H1 (cell line): ENCODE results near the gene RASSF5. TPM values are rescaled to one million over a fixed set of nuclear protein-coding genes. Genes with fewer than 3 reads are reported as not detected.

Experiments used
- CTCF ChIA-PET: fragments of 300-600 bp; sonication (Branson Sonifier 250); formaldehyde crosslinking; loops from one replicate; lab custom pipeline; 2021; ENCODE audit not compliant: partially characterized antibody; lab: Charles Lee
- POLR2A ChIA-PET: fragments of 300-600 bp; sonication (Branson Sonifier 250); formaldehyde crosslinking; loops from one replicate; lab custom pipeline; 2021; ENCODE audit warnings: inconsistent platforms; ENCODE audit not compliant: partially characterized antibody; lab: Charles Lee
- DNase-seq, 2 experiments: peaks; one replicate each; pipeline versions ENCODE4 v3.0.0 to v3.0.0-alpha.2; 2010 to 2022; ENCODE audit warnings: low spot score in 2 of 2, low read depth in 1 of 2, mixed read lengths in 1 of 2
- FAIRE-seq: peaks from 2 replicates; lab custom pipeline; 2011; peaks lifted over from hg19 to GRCh38; lab: Jason Lieb, UNC
- H2AFZ ChIP-seq: 2 replicates; pipeline ENCODE4 v1.8.1; 2012; ENCODE audit warnings: low read length, inconsistent platforms
- H2AK5ac ChIP-seq: 2 replicates; pipeline ENCODE4 v1.6.1; 2013; ENCODE audit warnings: low read depth, low read length
- H2BK120ac ChIP-seq: replicated peaks from 2 replicates; pipeline ENCODE3; 2013; ENCODE audit warnings: low read depth, low read length, inconsistent platforms
- H2BK12ac ChIP-seq: 2 replicates; pipeline ENCODE4 v1.6.1; 2013; ENCODE audit warnings: low read depth, low read length
- H2BK15ac ChIP-seq: 2 replicates; pipeline ENCODE4 v1.6.1; 2013; ENCODE audit warnings: low read length
- H2BK20ac ChIP-seq: 2 replicates; pipeline ENCODE4 v1.6.1; 2013; ENCODE audit warnings: low read length
- H2BK5ac ChIP-seq: 2 replicates; pipeline ENCODE4 v1.6.1; 2013; ENCODE audit warnings: low read depth, low read length
- H3K14ac ChIP-seq: 2 replicates; pipeline ENCODE4 v1.6.1; 2013; ENCODE audit warnings: inconsistent platforms; ENCODE audit not compliant: insufficient read length
- H3K18ac ChIP-seq: 2 replicates; pipeline ENCODE4 v1.6.1; 2013; ENCODE audit warnings: low read length; ENCODE audit errors: extremely low read depth
- H3K23ac ChIP-seq: 2 replicates; pipeline ENCODE4 v1.6.1; 2013; ENCODE audit warnings: inconsistent platforms; ENCODE audit not compliant: insufficient read length
- H3K23me2 ChIP-seq: 2 replicates; pipeline ENCODE4 v1.6.1; 2013; ENCODE audit warnings: low read depth, low read length
- H3K27ac ChIP-seq: 2 replicates; pipeline ENCODE4 v1.6.1; 2011; ENCODE audit warnings: low read depth, low read length, inconsistent platforms
- H3K27me3 ChIP-seq, 4 experiments: replicated peaks in 1 of 4; 1 replicate in 1 of 4; 2 replicates in 3 of 4; pipeline versions ENCODE4 v1.6.1 to v1.8.1; 2011 to 2013; ENCODE audit warnings: low read length in 3 of 4, mild to moderate bottlenecking in 3 of 4, inconsistent platforms in 2 of 4, mixed read lengths in 2 of 4, moderate library complexity in 1 of 4; ENCODE audit not compliant: control insufficient read depth in 3 of 4, insufficient read depth in 3 of 4; ENCODE audit errors: extremely low read depth in 1 of 4
- H3K36me3 ChIP-seq, 4 experiments: 2 replicates each; pipeline versions ENCODE4 v1.6.1 to v1.8.1; 2011 to 2013; ENCODE audit warnings: mild to moderate bottlenecking in 4 of 4, low read length in 3 of 4, moderate library complexity in 2 of 4, control low read depth in 1 of 4, inconsistent platforms in 1 of 4; ENCODE audit not compliant: insufficient read depth in 4 of 4, control insufficient read depth in 2 of 4
- H3K4ac ChIP-seq: replicated peaks from 2 replicates; pipeline ENCODE3; 2013; ENCODE audit warnings: low read length, low read depth, mixed read lengths, inconsistent platforms; ENCODE audit not compliant: insufficient read length
- H3K4me1 ChIP-seq, 4 experiments: replicated peaks in 1 of 4; 1 replicate in 1 of 4; 2 replicates in 3 of 4; pipeline versions ENCODE4 v1.6.1 to v1.8.1; 2011 to 2013; ENCODE audit warnings: low read length in 3 of 4, inconsistent platforms in 2 of 4, mixed read lengths in 1 of 4; ENCODE audit not compliant: insufficient read depth in 4 of 4, control insufficient read depth in 3 of 4
- H3K4me2 ChIP-seq, 2 experiments: 2 replicates each; pipeline versions ENCODE4 v1.6.1 to v1.8.1; 2011 to 2013; ENCODE audit warnings: low read depth in 2 of 2, low read length in 2 of 2, control low read depth in 1 of 2, inconsistent platforms in 1 of 2, mild to moderate bottlenecking in 1 of 2; ENCODE audit not compliant: insufficient read depth in 1 of 2
- H3K4me3 ChIP-seq, 4 experiments: fragments of 200-600, 300-600 bp in 1 of 4; sonication (generic), shearing (Covaris generic), sonication (Bioruptor Twin) in 1 of 4; 2 replicates each; pipeline versions ENCODE4 v1.5.1 to v1.8.1; 2011 to 2016; ENCODE audit warnings: low read length in 4 of 4, low read depth in 3 of 4, control low read depth in 2 of 4, inconsistent platforms in 2 of 4, mild to moderate bottlenecking in 2 of 4, mixed read lengths in 1 of 4, moderate library complexity in 1 of 4; ENCODE audit not compliant: insufficient read depth in 2 of 4; ENCODE audit errors: extremely low read depth in 1 of 4
- H3K56ac ChIP-seq: replicated peaks from 2 replicates; pipeline ENCODE3; 2013; ENCODE audit warnings: low read depth, mild to moderate bottlenecking, mixed read lengths, low read length, inconsistent platforms; ENCODE audit not compliant: insufficient read length
- H3K79me1 ChIP-seq: 2 replicates; pipeline ENCODE4 v1.6.1; 2013; ENCODE audit warnings: low read depth, low read length, control low read depth
- H3K79me2 ChIP-seq, 2 experiments: 2 replicates each; pipeline versions ENCODE4 v1.6.1 to v1.8.1; 2012 to 2013; ENCODE audit warnings: low read length in 2 of 2, mild to moderate bottlenecking in 2 of 2, inconsistent platforms in 1 of 2; ENCODE audit not compliant: insufficient read depth in 2 of 2, control insufficient read depth in 1 of 2
- H3K9ac ChIP-seq, 4 experiments: replicated peaks in 1 of 4; 1 replicate in 1 of 4; 2 replicates in 3 of 4; pipeline versions ENCODE4 v1.6.1 to v1.8.1; 2011 to 2013; ENCODE audit warnings: low read depth in 3 of 4, low read length in 3 of 4, control low read depth in 2 of 4, mild to moderate bottlenecking in 2 of 4, moderate library complexity in 2 of 4, inconsistent platforms in 1 of 4; ENCODE audit errors: extremely low read depth in 1 of 4
- H3K9me3 ChIP-seq, 2 experiments: 2 replicates each; pipeline versions ENCODE4 v1.6.1 to v1.8.1; 2012 to 2013; ENCODE audit warnings: mild to moderate bottlenecking in 2 of 2, moderate library complexity in 2 of 2, control low read depth in 1 of 2, inconsistent platforms in 1 of 2, low read depth in 1 of 2, low read length in 1 of 2, mixed read lengths in 1 of 2; ENCODE audit not compliant: insufficient read depth in 2 of 2
- H4K20me1 ChIP-seq, 2 experiments: replicated peaks in 1 of 2; 2 replicates each; pipeline versions ENCODE3 to v1.8.1; 2011 to 2013; ENCODE audit warnings: inconsistent platforms in 2 of 2, low read length in 2 of 2, mild to moderate bottlenecking in 1 of 2; ENCODE audit not compliant: insufficient read depth in 2 of 2, control insufficient read depth in 1 of 2
- H4K5ac ChIP-seq: 2 replicates; pipeline ENCODE4 v1.6.1; 2013; ENCODE audit warnings: low read length, low read depth, mixed read lengths, inconsistent platforms; ENCODE audit not compliant: insufficient read length
- H4K8ac ChIP-seq: 2 replicates; pipeline ENCODE4 v1.8.0; 2013; ENCODE audit warnings: mild to moderate bottlenecking, moderate library complexity, low read length, inconsistent platforms; ENCODE audit not compliant: insufficient read depth; ENCODE audit errors: extremely low read depth
- H4K91ac ChIP-seq: replicated peaks from 2 replicates; pipeline ENCODE3; 2013; ENCODE audit warnings: low read length, mixed read lengths, inconsistent platforms; ENCODE audit not compliant: insufficient read length
- JUN ChIP-seq: IDR thresholded peaks from 2 replicates; pipeline ENCODE4 v1.6.1; 2011; ENCODE audit warnings: low read depth, mild to moderate bottlenecking, improper control_type of control experiment, low read length
- KDM5A ChIP-seq: fragments of 200-600 bp; IDR thresholded peaks from 2 replicates; pipeline ENCODE4 v1.7.1; 2012; ENCODE audit warnings: mild to moderate bottlenecking, low read length, inconsistent platforms, mixed read lengths
- RAD21 ChIP-seq, 2 experiments: IDR thresholded peaks in 1 of 2; conservative IDR thresholded peaks in 1 of 2; 2 replicates each; pipeline ENCODE4 v1.6.1; 2011; ENCODE audit warnings: low read depth in 2 of 2, low read length in 2 of 2, improper control_type of control experiment in 1 of 2, inconsistent platforms in 1 of 2, mild to moderate bottlenecking in 1 of 2, moderate library complexity in 1 of 2
- RFX5 ChIP-seq: IDR thresholded peaks from 2 replicates; pipeline ENCODE4 v1.6.1; 2011; ENCODE audit warnings: low read depth, low read length, improper control_type of control experiment, borderline replicate concordance
- SAP30 ChIP-seq: fragments of 300-600 bp; sonication (generic); IDR thresholded peaks from 2 replicates; pipeline ENCODE4 v1.7.1; 2012; ENCODE audit warnings: low read length, moderate library complexity, mild to moderate bottlenecking, inconsistent platforms; ENCODE audit not compliant: insufficient read depth, insufficient replicate concordance
- SIX5 ChIP-seq: IDR thresholded peaks from 2 replicates; pipeline ENCODE4 v1.6.1; 2011; ENCODE audit warnings: mild to moderate bottlenecking, low read depth, low read length
- SP4 ChIP-seq: IDR thresholded peaks from 2 replicates; pipeline ENCODE4 v1.6.1; 2012; ENCODE audit warnings: low read length, inconsistent platforms
- WGBS, 2 experiments: shearing (Covaris generic) in 1 of 2; methylation state at CpG; one replicate each; pipeline versions ENCODE4 v1.1.6 to v1.1.7; 2013 to 2015; ENCODE audit warnings: low lambda C conversion rate in 2 of 2, mixed read lengths in 2 of 2, inconsistent platforms in 1 of 2, low coverage in 1 of 2, missing lambda C conversion rate in 1 of 2; ENCODE audit not compliant: insufficient replicate concordance in 2 of 2, insufficient coverage in 1 of 2, insufficient read length in 1 of 2; ENCODE audit errors: extremely low coverage in 1 of 2, missing lambda C conversion rate in 1 of 2; 5-methylcytosine and 5-hydroxymethylcytosine counted together
- polyA plus RNA-seq, 7 experiments: library from polyadenylated mRNA; depleted of rRNA in 3 of 7; stranded (reverse) in 5 of 7; unstranded in 2 of 7; fragments of >200 nt in 5 of 7; fragments of 200-250 nt in 2 of 7; gene quantifications; 1 replicate in 5 of 7; 2 replicates in 1 of 7; 4 replicates in 1 of 7; pipeline versions ENCODE4 v1.2.1 to v1.2.3, GENCODE V29; 2011 to 2013; ENCODE audit warnings: missing spikeins in 2 of 7, mixed read lengths in 2 of 7
- total RNA-seq: library from RNA; stranded (reverse); fragmentation: NEBNext Ultra II Directional; extraction: Animal tissue kit (Norgen Biotek cat#: 25700); gene quantifications from 2 replicates; pipeline ENCODE4 v1.2.1, GENCODE V29; 2021

The RASSF5 gene
- total and polyA plus RNA-seq, 2 of the 8 experiments (the other 6 are each of a cell fraction or from before 2014, with no cell fraction given) = 0.82 to 1.8 TPM

GRCh38 chr1:206537141-206537540 is 29.8 kb downstream of the RASSF5 start:
- Histone ChIP-seq H4K91ac (no peak overlapping the region), H3K9me3 (no peaks in the 10 kb centered on the region), H4K5ac (no peak overlapping the region), H3K4ac (no peak overlapping the region), H2BK120ac (no peak overlapping the region), H3K14ac (no peak overlapping the region), H3K36me3 (no peaks in the 10 kb centered on the region), H4K20me1 (peaks cover 0 to 3% of the 10 kb centered on the region in 2 experiments), H3K4me2 (no peak overlapping the region), H3K27me3 (no peaks in the 10 kb centered on the region), H3K4me3 (no peak overlapping the region), H3K56ac (no peak overlapping the region), H2BK20ac (no peak overlapping the region), H3K9ac (no peak overlapping the region), H4K8ac (no peak overlapping the region), H3K23ac (no peak overlapping the region), H3K79me1 (no peaks in the 10 kb centered on the region; the same call in 1 of the 2 replicates), H2BK12ac (no peak overlapping the region), H2BK5ac (no peak overlapping the region), H2AFZ (no peak overlapping the region), H2BK15ac (no peak overlapping the region), H3K79me2 (no peaks in the 10 kb centered on the region), H2AK5ac (no peak overlapping the region), H3K4me1 (no peaks in the 10 kb centered on the region; a peak in 2 of 7 replicates), H3K27ac (no peak overlapping the region), H3K18ac (no peak overlapping the region), H3K23me2 (no peaks in the 10 kb centered on the region; the same call in 1 of the 2 replicates)
- CTCF ChIA-PET = interaction anchor here (0.7 to 18.2 kb wide), 10 partner anchors 8 to 168 kb away, joined by 3 to 298 read pairs (median 4); partner anchors contain the start of gene RASSF5
- TF ChIP-seq RFX5 (no peak), KDM5A (no peak), JUN (no peak), SAP30 (no peak), RAD21 (IDR thresholded peaks at IDR 0.05 in 1 of 2, conservative IDR thresholded peaks at IDR 0.05 in 1 of 2; ENCODE audit: low read depth in 2 of 2, low read length in 2 of 2) (no peak), SIX5 (no peak), SP4 (no peak)
- POLR2A ChIA-PET = interaction anchor here (1.3 kb wide), 1 partner anchor 26 kb away, joined by 6 read pairs; no protein-coding TSS in a partner anchor
- FAIRE-seq (no peak), DNase-seq (no peak)
- 88% methylated on average over 4 of the region's 4 CpGs; no CpG with 5 or more reads in 1 of the 2 experiments for WGBS, 2 experiments
